RCC 7860 (cell line): ENCODE measurements around the gene SDK1.

Source experiments
- DNase-seq: peaks from one replicate; pipeline ENCODE4 v3.0.0-alpha.2; 2015; ENCODE audit warnings: low spot score
- FAIRE-seq: peaks from 2 replicates; lab custom pipeline; 2012; peaks lifted over from hg19 to GRCh38; lab: Jason Lieb, UNC

The SDK1 gene

GRCh38 chr7:3443716-3444115, 142.7 kb downstream of the SDK1 start:
- no peak for FAIRE-seq
- no peak for DNase-seq

- FAIRE-seq, result no peak
These were observed 145.7 kb downstream of the SDK1 start for GRCh38 chr7:3446786-3447185.

DNA sequence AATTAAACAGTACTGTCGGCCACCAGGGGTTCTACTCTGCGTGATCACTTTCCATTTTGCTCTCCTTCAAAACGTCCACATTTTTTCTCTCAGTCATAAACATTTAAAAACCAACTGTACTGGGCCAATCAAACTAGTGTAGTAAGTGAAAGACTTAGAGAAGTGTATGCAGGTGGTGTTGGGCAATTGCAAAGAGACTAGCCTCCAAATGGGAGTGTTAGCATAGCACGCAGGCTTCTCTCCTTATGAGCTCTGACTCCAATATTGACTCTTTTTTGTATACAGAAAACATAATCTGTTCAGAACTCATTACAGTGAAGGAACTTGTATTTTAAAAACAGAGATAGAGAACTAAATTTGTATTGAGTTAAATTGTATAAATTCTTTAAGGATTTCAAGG, 150.6 kb downstream of the SDK1 start:
- DNase-seq, result no peak
- FAIRE-seq, result no peak

More at GRCh38 chr7:3446786-3447185, 145.7 kb downstream of the SDK1 start:
- DNase-seq, result no peak

GRCh38 chr7:3453398-3453797, 152.3 kb downstream of the SDK1 start:
- no peak for DNase-seq

GRCh38 chr7:3455806-3456595, 154.9 kb downstream of the SDK1 start:
- no peak for FAIRE-seq
- no peak for DNase-seq

More at GRCh38 chr7:3453398-3453797, 152.3 kb downstream of the SDK1 start:
- no peak for FAIRE-seq

GRCh38 chr7:3459111-3459510, 158.1 kb downstream of the SDK1 start:
- no peak for FAIRE-seq
- DNase-seq, result no peak

GRCh38 chr7:3461923-3462322, 160.9 kb downstream of the SDK1 start:
- FAIRE-seq (no peak), DNase-seq (no peak)

DNA sequence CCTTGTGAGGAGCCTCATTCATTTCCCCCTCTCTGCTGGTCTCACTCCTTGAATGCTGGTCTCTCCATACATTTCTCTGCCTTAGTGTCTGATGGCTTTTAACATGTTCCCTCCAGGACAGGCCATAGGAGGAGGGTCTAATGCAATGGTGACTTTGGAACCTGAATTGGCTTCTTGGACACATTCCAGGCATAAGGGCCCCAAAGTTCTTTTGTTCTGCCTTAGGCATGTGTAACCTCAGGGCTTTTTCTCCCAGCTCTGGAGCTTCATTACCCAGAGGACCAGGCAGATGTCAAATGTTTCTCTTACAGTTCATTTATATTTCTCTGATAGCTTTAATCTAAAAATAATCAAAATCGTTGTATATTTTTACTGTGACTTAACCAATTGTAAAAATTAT, 162.6 kb downstream of the SDK1 start:
- DNase-seq, result no peak
- FAIRE-seq, result no peak

GRCh38 chr7:3464900-3465622, 164.0 kb downstream of the SDK1 start:
- DNase-seq (no peak), FAIRE-seq (no peak)

- DNase-seq (no peak), FAIRE-seq (no peak)
These were observed 165.2 kb downstream of the SDK1 start for GRCh38 chr7:3466261-3466660.

DNA sequence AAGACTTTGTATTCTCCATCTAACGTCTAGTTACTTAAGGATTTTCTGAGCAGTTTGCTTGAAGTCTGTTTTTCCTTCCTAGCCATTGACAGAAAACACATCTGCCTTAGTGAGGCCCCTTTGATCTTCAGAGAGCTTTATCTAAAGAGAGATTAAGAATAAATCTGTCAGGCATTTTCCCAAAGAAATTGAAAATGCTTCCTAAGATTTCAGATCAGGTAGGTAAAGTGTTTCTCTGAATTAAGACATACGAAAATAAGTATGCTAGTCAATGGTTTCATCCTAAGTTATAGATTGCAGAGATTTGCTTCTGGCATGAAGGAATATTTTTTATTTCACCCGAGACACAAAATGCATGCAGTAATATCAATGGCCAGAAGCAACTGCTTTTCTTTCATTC, 168.6 kb downstream of the SDK1 start:
- DNase-seq (no peak), FAIRE-seq (no peak)

DNA sequence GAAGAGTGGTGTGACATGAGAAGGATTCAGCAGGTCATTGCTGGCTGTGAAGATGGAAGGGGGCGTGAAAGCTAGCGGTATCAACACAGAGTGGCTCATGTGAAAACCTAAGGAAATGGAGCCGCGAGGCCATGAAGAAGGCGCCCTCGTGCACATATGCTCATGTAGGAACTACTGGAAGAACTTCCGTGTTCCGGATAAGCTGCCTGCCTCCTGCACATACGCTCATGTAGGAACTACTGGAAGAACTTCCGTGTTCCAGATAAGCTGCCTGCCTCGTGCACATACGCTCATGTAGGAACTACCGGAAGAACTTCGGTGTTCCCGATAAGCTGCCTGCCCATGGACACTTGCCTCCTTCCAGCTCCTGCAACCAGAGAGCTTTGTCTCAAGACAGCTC, 179.1 kb downstream of the SDK1 start:
- FAIRE-seq, result no peak

DNA sequence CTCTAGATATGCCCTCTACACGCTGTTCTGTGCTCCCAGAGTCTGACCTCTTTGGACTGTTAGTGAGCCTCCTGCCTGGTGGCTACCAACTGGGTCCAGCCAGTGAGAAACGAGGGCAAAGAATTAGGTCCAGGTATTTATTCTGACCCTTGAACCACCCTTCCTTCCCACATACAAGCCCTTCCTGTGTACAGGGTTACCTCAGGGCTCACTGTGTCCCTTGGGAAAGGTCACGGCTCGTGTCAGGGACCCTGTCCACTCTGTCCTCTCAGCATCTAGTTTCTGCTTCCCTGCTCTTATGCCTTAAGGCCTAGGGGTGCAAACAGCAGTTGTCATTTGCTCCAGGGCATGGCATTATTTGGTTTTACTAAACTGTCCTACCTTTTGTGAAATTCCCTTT, 180.4 kb downstream of the SDK1 start:
- FAIRE-seq (no peak), DNase-seq (no peak)

More for the DNA sequence above, 179.1 kb downstream of the SDK1 start:
- no peak for DNase-seq

GRCh38 chr7:3482147-3482921, 181.3 kb downstream of the SDK1 start:
- FAIRE-seq, result no peak
- no peak for DNase-seq

GRCh38 chr7:3486841-3487240, 185.8 kb downstream of the SDK1 start:
- no peak for FAIRE-seq
- DNase-seq, result no peak

DNA sequence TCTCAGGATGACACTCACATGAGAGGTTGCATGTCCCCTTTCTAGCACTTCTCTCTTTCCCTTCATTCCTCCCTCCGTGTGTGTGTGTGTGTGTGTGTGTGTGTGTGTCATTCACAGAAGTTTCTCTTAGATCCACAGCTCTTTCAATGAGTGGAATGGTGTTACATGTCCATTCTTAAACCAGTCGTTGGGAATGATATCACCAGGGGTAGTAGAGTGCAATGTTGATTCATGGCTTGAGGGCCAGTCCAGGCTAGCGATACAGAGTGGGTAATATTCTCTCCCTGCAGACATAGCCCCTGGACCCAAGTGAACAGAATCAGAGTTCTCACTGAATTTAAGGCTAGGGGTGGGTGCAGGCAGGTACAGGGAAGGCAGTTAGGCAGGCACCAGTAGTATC, 187.8 kb downstream of the SDK1 start:
- DNase-seq (no peak), FAIRE-seq (no peak)

GRCh38 chr7:3493499-3493898, 192.4 kb downstream of the SDK1 start:
- FAIRE-seq, result peak; percentile 89

GRCh38 chr7:3494947-3495346, 193.9 kb downstream of the SDK1 start:
- DNase-seq (no peak), FAIRE-seq (no peak)

More at GRCh38 chr7:3493499-3493898, 192.4 kb downstream of the SDK1 start:
- peak; percentile 68 for DNase-seq

GRCh38 chr7:3495530-3495929, 194.5 kb downstream of the SDK1 start:
- FAIRE-seq, result no peak

GRCh38 chr7:3495954-3496353, 194.9 kb downstream of the SDK1 start:
- FAIRE-seq, result no peak
- no peak for DNase-seq

More at GRCh38 chr7:3495530-3495929, 194.5 kb downstream of the SDK1 start:
- DNase-seq, result no peak

GRCh38 chr7:3497796-3498195, 196.7 kb downstream of the SDK1 start:
- DNase-seq, result no peak
- no peak for FAIRE-seq
